Upper lobe of left lung (tissue), 4 donors: Measurements from ENCODE around the gene PKN2.

Experiments used
- CTCF ChIP-seq, 6 experiments: fragments of 450-650 bp in 4 of 6; fragments of 200-600 bp in 2 of 6; sonication (generic) in 2 of 6; IDR thresholded peaks; one replicate each; pipeline ENCODE4 v1.5.1; 2016 to 2019; ENCODE audit warnings: antibody characterized with exemption in 6 of 6
- POLR2A ChIP-seq, 4 donors: fragments of 450-650 bp; IDR thresholded peaks; one replicate each; pipeline ENCODE4 v1.5.1; 2016 to 2017; ENCODE audit warnings: antibody characterized with exemption in 4 of 4, mild to moderate bottlenecking in 2 of 4

GRCh38 chr1:88678405-88678804 lies 5.7 kb upstream of the PKN2 start:
- TF ChIP-seq POLR2A (IDR thresholded peaks at IDR 0.05) = no peak
- TF ChIP-seq CTCF (IDR thresholded peaks at IDR 0.05) = no peak
